GM12891 (cell line): ENCODE measurements around the gene NSL1.

Experiments
- POLR2A ChIP-seq: IDR thresholded peaks from 2 replicates; pipeline ENCODE4 v1.6.1; 2011; ENCODE audit warnings: low read depth, low read length, control low read depth
- POLR2AphosphoS5 ChIP-seq: IDR thresholded peaks from 2 replicates; pipeline ENCODE4 v1.6.1; 2011; ENCODE audit warnings: low read depth, low read length, control low read depth
- POU2F2 ChIP-seq: IDR thresholded peaks from 2 replicates; pipeline ENCODE4 v1.6.1; 2011; ENCODE audit warnings: low read depth, mild to moderate bottlenecking, control low read depth, low read length, moderate library complexity
- TAF1 ChIP-seq: IDR thresholded peaks from 2 replicates; pipeline ENCODE4 v1.6.1; 2011; ENCODE audit warnings: low read depth, low read length, control low read depth

GRCh38 chr1:212771341-212771740, 20.2 kb downstream of the NSL1 start:
- no peak for TF ChIP-seq POLR2A
- TF ChIP-seq TAF1, result no peak
- TF ChIP-seq POLR2AphosphoS5, result no peak
- TF ChIP-seq POU2F2, result no peak
